Gastrocnemius medialis (tissue), 4 donors: ENCODE data around the gene CYFIP2. TPM values are rescaled to one million over a fixed set of nuclear protein-coding genes. Genes with fewer than 3 reads are reported as not detected.

Source experiments
- ATAC-seq, 2 donors: fragments of 150-250 bp; one replicate each; pipeline ENCODE4 v1.9.1; 2016
- DNase-seq, 2 donors: peaks; one replicate each; pipeline ENCODE4 v3.0.0-alpha.2; 2019
- H3K27ac ChIP-seq, 4 donors: fragments of 200-600 bp; sonication (generic); 1 replicate in 1 of 4; 2 replicates in 3 of 4; pipeline ENCODE4 v1.5.1; 2016 to 2018; ENCODE audit warnings: mild to moderate bottlenecking in 2 of 4, moderate library complexity in 1 of 4
- H3K27me3 ChIP-seq, 3 donors: fragments of 200-600 bp; sonication (generic) in 2 of 3; 1 replicate in 1 of 3; 2 replicates in 2 of 3; pipeline versions ENCODE4 v1.5.1 to v1.6.0; 2016 to 2019; ENCODE audit warnings: mild to moderate bottlenecking in 1 of 3, moderate library complexity in 1 of 3
- H3K36me3 ChIP-seq, 2 donors: fragments of 200-600 bp; sonication (generic) in 1 of 2; one replicate each; pipeline ENCODE4 v1.5.1; 2017 to 2018
- H3K4me1 ChIP-seq, 2 donors: fragments of 200-600 bp; sonication (generic) in 1 of 2; one replicate each; pipeline ENCODE4 v1.5.1; 2016 to 2017; ENCODE audit warnings: mild to moderate bottlenecking in 2 of 2
- H3K4me3 ChIP-seq, 4 donors: fragments of 200-600 bp; sonication (generic) in 3 of 4; 1 replicate in 1 of 4; 2 replicates in 3 of 4; pipeline ENCODE4 v1.5.1; 2016 to 2019; ENCODE audit warnings: mild to moderate bottlenecking in 2 of 4
- H3K9me3 ChIP-seq, 3 donors: fragments of 200-600 bp; sonication (generic) in 2 of 3; 1 replicate in 1 of 3; 2 replicates in 2 of 3; pipeline ENCODE4 v1.5.1; 2016 to 2019
- POLR2A ChIP-seq, 2 donors: fragments of 450-650 bp; IDR thresholded peaks; one replicate each; pipeline ENCODE4 v1.6.1; 2017; ENCODE audit warnings: antibody characterized with exemption in 2 of 2, mild to moderate bottlenecking in 2 of 2, moderate library complexity in 2 of 2
- in situ Hi-C, 4 donors: fragments of 200-750 bp; cut with MboI; loops; one replicate each; pipeline versions ENCODE4 v1.15.0 to v1.8.0; 2017; ENCODE audit warnings: low sequenced_read_pairs in 4 of 4
- intact Hi-C: fragments of 100-400 bp; cut with DNase I; formaldehyde crosslinking; loops from one replicate; pipeline ENCODE4 v1.15.1; 2023; ENCODE audit warnings: low total_unique reads
- total RNA-seq, 4 donors: library from RNA; depleted of rRNA; stranded (reverse); fragments of >200 nt; gene quantifications; one replicate each; pipeline versions ENCODE4 v1.1.0 to v1.2.3, GENCODE V29; 2016
- TF ChIP-seq, protein P1 (sequence below), 5 experiments: fragments of 450-650 bp in 3 of 5; fragments of 200-600 bp in 2 of 5; sonication (generic) in 2 of 5; IDR thresholded peaks in 4 of 5; conservative IDR thresholded peaks in 1 of 5; 1 replicate in 4 of 5; 2 replicates in 1 of 5; pipeline ENCODE4 v1.5.1; 2016 to 2019; ENCODE audit warnings: antibody characterized with exemption in 5 of 5, mild to moderate bottlenecking in 3 of 5, moderate library complexity in 3 of 5

The CYFIP2 gene
- total RNA-seq, 4 donors from 2014 or later, result 5.9 to 15.5 (median 10.7) TPM

DNA sequence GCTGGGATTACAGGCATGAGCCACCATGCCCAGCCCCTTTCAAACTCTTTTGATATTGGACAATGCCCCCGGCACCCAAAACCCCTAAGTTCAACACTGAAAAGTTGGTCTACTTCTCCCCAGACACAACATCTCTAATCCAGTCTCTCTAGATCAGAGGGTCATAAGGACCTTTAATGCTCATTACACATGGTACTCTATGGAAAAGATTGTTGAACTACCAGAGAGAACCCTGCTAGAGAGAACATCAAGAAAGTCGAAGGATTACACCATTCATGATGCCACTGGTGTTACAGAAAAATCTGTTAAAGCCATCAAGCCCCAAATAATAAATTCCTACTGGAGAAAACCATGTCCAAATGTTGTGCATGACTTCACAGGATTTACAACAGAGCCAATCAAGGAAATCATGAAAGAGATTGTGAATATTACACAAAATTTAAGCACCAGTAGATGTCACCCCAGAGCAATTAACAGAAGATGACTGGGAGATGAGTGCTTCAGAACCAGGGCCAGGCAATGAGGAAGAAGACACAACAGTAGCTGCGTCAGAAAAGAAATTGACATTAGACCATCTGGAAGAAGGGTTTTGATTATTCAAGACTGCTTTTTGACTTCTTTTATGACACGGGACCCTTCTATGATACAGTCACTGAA lies 165.7 kb downstream of the CYFIP2 start:
- no peak overlapping the region for H3K27ac ChIP-seq
- H3K36me3 ChIP-seq, result no peaks in the 10 kb centered on the region
- H3K4me1 ChIP-seq, result no peaks in the 10 kb centered on the region
- H3K4me3 ChIP-seq, result no peak overlapping the region
- no peaks in the 10 kb centered on the region for H3K9me3 ChIP-seq
- no peaks in the 10 kb centered on the region for H3K27me3 ChIP-seq
- intact Hi-C loops, result loop anchor here (1.0 to 10.0 kb wide), 3 partner anchors 46 to 313 kb away; partner anchors contain the start of gene LSM11
- peak in 1 of 2 donors; percentile 11 for DNase-seq
- TF ChIP-seq POLR2A (IDR thresholded peaks at IDR 0.05), result no peak
- TF ChIP-seq, protein P1, sequence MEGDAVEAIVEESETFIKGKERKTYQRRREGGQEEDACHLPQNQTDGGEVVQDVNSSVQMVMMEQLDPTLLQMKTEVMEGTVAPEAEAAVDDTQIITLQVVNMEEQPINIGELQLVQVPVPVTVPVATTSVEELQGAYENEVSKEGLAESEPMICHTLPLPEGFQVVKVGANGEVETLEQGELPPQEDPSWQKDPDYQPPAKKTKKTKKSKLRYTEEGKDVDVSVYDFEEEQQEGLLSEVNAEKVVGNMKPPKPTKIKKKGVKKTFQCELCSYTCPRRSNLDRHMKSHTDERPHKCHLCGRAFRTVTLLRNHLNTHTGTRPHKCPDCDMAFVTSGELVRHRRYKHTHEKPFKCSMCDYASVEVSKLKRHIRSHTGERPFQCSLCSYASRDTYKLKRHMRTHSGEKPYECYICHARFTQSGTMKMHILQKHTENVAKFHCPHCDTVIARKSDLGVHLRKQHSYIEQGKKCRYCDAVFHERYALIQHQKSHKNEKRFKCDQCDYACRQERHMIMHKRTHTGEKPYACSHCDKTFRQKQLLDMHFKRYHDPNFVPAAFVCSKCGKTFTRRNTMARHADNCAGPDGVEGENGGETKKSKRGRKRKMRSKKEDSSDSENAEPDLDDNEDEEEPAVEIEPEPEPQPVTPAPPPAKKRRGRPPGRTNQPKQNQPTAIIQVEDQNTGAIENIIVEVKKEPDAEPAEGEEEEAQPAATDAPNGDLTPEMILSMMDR (IDR thresholded peaks at IDR 0.05 in 4 of 5, conservative IDR thresholded peaks at IDR 0.05 in 1 of 5), result peak; percentile 32 to 50 (median 43)
- peak; percentile 73 to 92 for ATAC-seq
- in situ Hi-C loops, result loop anchor here in 3 of 4 donors (5.0 to 25.0 kb wide), 3 partner anchors 46 to 286 kb away; no protein-coding TSS in a partner anchor

DNA sequence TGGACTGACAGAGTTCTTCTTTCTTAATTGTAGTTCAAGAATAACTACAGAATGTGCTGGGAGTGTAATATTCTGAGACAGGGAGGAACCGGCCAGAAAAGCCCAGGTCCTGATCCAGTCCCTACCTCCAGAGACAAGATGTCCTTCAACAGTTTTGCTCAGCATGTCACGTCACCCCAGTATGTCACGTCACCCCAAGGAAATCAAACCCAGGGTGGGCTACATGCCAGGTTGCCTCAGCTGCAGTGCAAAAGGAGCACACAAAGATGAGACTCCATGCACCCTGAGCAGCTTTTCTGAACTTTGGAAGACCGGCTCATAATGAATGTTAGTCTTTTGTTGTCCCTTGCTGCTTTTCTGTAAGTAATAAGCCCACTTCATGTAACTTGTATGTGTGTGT lies 168.2 kb downstream of the CYFIP2 start:
- in situ Hi-C loops, result loop anchor here in 3 of 4 donors (5.0 to 25.0 kb wide), 3 partner anchors 43 to 283 kb away; no protein-coding TSS in a partner anchor
- no peak overlapping the region for H3K4me3 ChIP-seq
- no peaks in the 10 kb centered on the region for H3K4me1 ChIP-seq
- no peaks in the 10 kb centered on the region for H3K9me3 ChIP-seq
- no peaks in the 10 kb centered on the region for H3K36me3 ChIP-seq
- peak in 1 of 2 donors; percentile 21 for DNase-seq
- peak in 1 of 2 donors; percentile 42 for ATAC-seq
- TF ChIP-seq POLR2A (IDR thresholded peaks at IDR 0.05), result no peak
- TF ChIP-seq, protein P1 (IDR thresholded peaks at IDR 0.05 in 4 of 5, conservative IDR thresholded peaks at IDR 0.05 in 1 of 5), result no peak
- H3K27ac ChIP-seq, result no peak overlapping the region
- H3K27me3 ChIP-seq, result no peaks in the 10 kb centered on the region
- intact Hi-C loops, result loop anchor here (10.0 kb wide), 1 partner anchor 311 kb away; the partner anchor contains the start of gene LSM11

DNA sequence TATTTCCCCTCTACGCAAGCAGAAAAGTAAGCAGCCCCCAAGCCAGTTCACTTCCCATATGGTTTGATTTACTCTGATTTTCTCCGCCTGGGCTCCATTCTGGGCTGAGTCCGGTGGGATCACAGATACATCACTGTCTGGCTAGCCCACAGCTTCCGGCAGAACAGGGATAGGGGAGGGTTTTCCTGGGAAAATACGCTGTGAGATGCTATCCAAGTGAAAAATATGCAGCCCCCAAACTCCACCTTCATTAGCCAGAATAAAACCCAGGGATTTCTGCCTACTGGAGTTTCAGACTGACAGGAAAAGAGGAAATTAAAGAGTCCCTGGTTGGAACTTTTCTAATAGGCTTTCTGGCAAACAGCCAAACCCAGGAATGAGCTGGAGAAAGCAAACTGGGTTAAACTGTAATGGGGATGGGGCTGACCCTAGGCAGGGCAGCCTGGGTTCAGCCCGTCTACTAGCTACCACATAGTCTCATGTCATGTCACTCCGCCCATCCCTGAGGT lies 177.2 kb downstream of the CYFIP2 start:
- DNase-seq (no peak), ATAC-seq (no peak)
- no peak overlapping the region for H3K27ac ChIP-seq
- in situ Hi-C loops, result loop anchor here in 1 of 4 donors (25.0 kb wide), 1 partner anchor 269 kb away; no protein-coding TSS in a partner anchor
- no peaks in the 10 kb centered on the region for H3K9me3 ChIP-seq
- no peaks in the 10 kb centered on the region for H3K4me1 ChIP-seq
- no peaks in the 10 kb centered on the region for H3K36me3 ChIP-seq
- H3K4me3 ChIP-seq, result no peak overlapping the region
- no peak for TF ChIP-seq POLR2A (IDR thresholded peaks at IDR 0.05)
- TF ChIP-seq, protein P1 (IDR thresholded peaks at IDR 0.05 in 4 of 5, conservative IDR thresholded peaks at IDR 0.05 in 1 of 5), result no peak
- intact Hi-C loops, result no loop called here
- H3K27me3 ChIP-seq, result no peaks in the 10 kb centered on the region

DNA sequence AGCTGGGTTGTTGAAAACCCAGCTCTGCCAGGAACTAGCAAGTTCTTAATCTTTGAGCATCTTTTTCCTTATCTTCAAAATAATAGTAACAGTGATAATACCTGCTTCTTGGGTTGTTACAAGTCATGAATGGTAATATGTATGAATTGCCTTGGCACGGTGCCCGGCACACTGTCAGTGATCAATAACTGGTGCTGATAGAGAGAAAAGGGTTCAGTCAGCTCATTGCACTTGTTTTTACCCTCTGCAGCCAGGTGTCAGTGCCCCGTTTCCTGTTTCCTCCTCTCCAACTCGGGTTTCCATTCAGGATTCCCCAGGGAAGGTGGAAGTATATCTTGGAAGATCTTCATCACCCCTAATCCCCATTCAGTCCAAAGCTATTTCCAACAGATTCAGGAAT lies 178.3 kb downstream of the CYFIP2 start:
- DNase-seq (no peak), ATAC-seq (no peak)
- in situ Hi-C loops (loop anchor here in 1 of 4 donors (25.0 kb wide), 1 partner anchor 268 kb away; no protein-coding TSS in a partner anchor), intact Hi-C loops (no loop called here)
- H3K27ac ChIP-seq, result no peak overlapping the region
- no peaks in the 10 kb centered on the region for H3K27me3 ChIP-seq
- H3K9me3 ChIP-seq, result no peaks in the 10 kb centered on the region
- no peak for TF ChIP-seq POLR2A (IDR thresholded peaks at IDR 0.05)
- TF ChIP-seq, protein P1 (IDR thresholded peaks at IDR 0.05 in 4 of 5, conservative IDR thresholded peaks at IDR 0.05 in 1 of 5), result no peak
- H3K4me1 ChIP-seq, result peaks cover 5 to 7% of the 10 kb centered on the region in 2 donors
- no peaks in the 10 kb centered on the region for H3K36me3 ChIP-seq
- H3K4me3 ChIP-seq, result no peak overlapping the region

Other genes with a start within 250 kb of the CYFIP2 start
- gene HAVCR1, start 207.0 kb upstream of the CYFIP2 start, total RNA-seq, result not detected
- gene HAVCR2, start 157.1 kb upstream of the CYFIP2 start, total RNA-seq, result 1 to 10 TPM; 1.2 to 5.0 (median 1.6) TPM
- gene MED7, start 123.3 kb upstream of the CYFIP2 start, total RNA-seq, result 1 to 10 TPM; 7.0 to 9.4 (median 8.5) TPM
- gene GARIN3, start 99.9 kb upstream of the CYFIP2 start, total RNA-seq, result not detected
- 1 to 10 TPM in 1 of 4 donors, under 1 TPM in 3; 0.12 to 2.2 (median 0.35) TPM for gene ITK, start 85.3 kb upstream of the CYFIP2 start, total RNA-seq
- 1 to 10 TPM in 1 of 4 donors, not detected in 3; 1.5 TPM for gene NIPAL4, start 194.1 kb downstream of the CYFIP2 start, total RNA-seq